SH-SY5Y (cell line): ENCODE data around the gene FASTKD1.

Source experiments
- GATA2 ChIP-seq: IDR thresholded peaks from 2 replicates; pipeline ENCODE4 v1.6.1; 2011; ENCODE audit warnings: mild to moderate bottlenecking, low read depth, low read length
- GATA3 ChIP-seq: IDR thresholded peaks from 2 replicates; pipeline ENCODE4 v1.6.1; 2011; ENCODE audit warnings: low read depth, mild to moderate bottlenecking, low read length, moderate library complexity

GRCh38 chr2:169613876-169614275, 40.2 kb upstream of the FASTKD1 start:
- TF ChIP-seq GATA2: no peak
- TF ChIP-seq GATA3: no peak
